HG03575 (cell line): ENCODE data around the gene LFNG.

Source experiments
- ATAC-seq: cut with Tn5 transposase; IDR thresholded peaks from one replicate; pipeline ENCODE4 v1.9.1; 2021; ENCODE audit not compliant: unreplicated experiment, insufficient number of reproducible peaks, low FRiP score; ENCODE audit errors: extremely low read depth

The LFNG gene

GRCh38 chr7:2512713-2513112 lies 6.9 kb upstream of the LFNG start:
- ATAC-seq: no peak

GRCh38 chr7:2513702-2514101 lies 5.9 kb upstream of the LFNG start:
- no peak for ATAC-seq

GRCh38 chr7:2514473-2515423 lies 4.8 kb upstream of the LFNG start:
- ATAC-seq: no peak

GRCh38 chr7:2515424-2516193 lies 4.0 kb upstream of the LFNG start:
- ATAC-seq: no peak

- no peak for ATAC-seq
These were observed 3.4 kb upstream of the LFNG start for GRCh38 chr7:2516194-2516555.

GRCh38 chr7:2517026-2517425 lies 2.5 kb upstream of the LFNG start:
- no peak for ATAC-seq

- ATAC-seq: no peak
These were observed 1.7 kb upstream of the LFNG start for GRCh38 chr7:2517678-2518507.

GRCh38 chr7:2518737-2519118 lies 846 bp upstream of the LFNG start:
- ATAC-seq: no peak

GRCh38 chr7:2520131-2520760 lies 672 bp downstream of the LFNG start:
- ATAC-seq: no peak

- no peak for ATAC-seq
These were observed 1.3 kb downstream of the LFNG start for GRCh38 chr7:2520761-2521290.

GRCh38 chr7:2521341-2521745 lies 1.8 kb downstream of the LFNG start:
- ATAC-seq: no peak

GRCh38 chr7:2521952-2522591 lies 2.5 kb downstream of the LFNG start:
- no peak for ATAC-seq

GRCh38 chr7:2522780-2523433 lies 3.3 kb downstream of the LFNG start:
- no peak for ATAC-seq

GRCh38 chr7:2523461-2523936 lies 3.9 kb downstream of the LFNG start:
- no peak for ATAC-seq

GRCh38 chr7:2523941-2524807 lies 4.6 kb downstream of the LFNG start:
- no peak for ATAC-seq

- no peak for ATAC-seq
These were observed 5.5 kb downstream of the LFNG start for GRCh38 chr7:2524808-2525657.
